ENCODE measurements around the gene ASTE1.

DNA sequence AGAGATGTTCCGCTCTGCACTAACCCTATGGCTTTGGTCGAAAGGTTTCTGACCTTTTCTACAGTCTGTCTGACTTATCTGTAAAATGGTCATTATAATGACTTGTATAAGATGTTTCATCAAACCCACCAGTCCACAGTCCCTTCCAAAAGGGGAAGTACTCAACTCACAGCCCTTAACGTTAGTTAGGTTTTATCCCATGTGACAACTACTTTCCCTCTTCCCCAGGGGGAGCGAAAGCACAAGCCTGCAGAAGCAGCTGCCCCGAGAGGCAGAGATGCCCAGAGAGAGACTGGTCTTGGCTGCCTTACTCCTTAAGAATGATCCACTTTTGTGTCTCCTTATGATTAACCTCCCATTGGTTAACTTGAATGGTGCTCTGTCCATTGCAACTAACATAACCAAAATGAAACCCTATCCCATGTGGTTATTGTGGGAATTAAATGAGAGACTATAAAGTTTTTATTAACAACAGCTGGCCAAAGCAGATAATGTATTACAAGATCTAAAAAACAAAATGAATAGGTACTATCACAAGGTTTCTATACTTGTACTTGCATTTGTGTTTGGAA is 6.4 kb downstream of the ASTE1 start:
- TF ChIP-seq, protein P1, sequence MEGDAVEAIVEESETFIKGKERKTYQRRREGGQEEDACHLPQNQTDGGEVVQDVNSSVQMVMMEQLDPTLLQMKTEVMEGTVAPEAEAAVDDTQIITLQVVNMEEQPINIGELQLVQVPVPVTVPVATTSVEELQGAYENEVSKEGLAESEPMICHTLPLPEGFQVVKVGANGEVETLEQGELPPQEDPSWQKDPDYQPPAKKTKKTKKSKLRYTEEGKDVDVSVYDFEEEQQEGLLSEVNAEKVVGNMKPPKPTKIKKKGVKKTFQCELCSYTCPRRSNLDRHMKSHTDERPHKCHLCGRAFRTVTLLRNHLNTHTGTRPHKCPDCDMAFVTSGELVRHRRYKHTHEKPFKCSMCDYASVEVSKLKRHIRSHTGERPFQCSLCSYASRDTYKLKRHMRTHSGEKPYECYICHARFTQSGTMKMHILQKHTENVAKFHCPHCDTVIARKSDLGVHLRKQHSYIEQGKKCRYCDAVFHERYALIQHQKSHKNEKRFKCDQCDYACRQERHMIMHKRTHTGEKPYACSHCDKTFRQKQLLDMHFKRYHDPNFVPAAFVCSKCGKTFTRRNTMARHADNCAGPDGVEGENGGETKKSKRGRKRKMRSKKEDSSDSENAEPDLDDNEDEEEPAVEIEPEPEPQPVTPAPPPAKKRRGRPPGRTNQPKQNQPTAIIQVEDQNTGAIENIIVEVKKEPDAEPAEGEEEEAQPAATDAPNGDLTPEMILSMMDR (conservative IDR thresholded peaks at IDR 0.05; ENCODE audit: low read depth, low read length): no peak
- TF ChIP-seq EZH2 (IDR thresholded peaks at IDR 0.05; ENCODE audit: borderline replicate concordance, low read depth, low read length, poor library complexity, severe bottlenecking): no peak
